Mucosa of rectum (tissue), 2 donors: ENCODE data around the gene HOXB5.

ENCODE experiments used
- H3K27ac ChIP-seq, 2 donors: one replicate each; pipeline ENCODE4 v1.7.0; 2013; ENCODE audit warnings: inconsistent platforms in 2 of 2, low read depth in 2 of 2, low read length in 2 of 2
- H3K27me3 ChIP-seq, 2 donors: one replicate each; pipeline ENCODE4 v1.7.0; 2013; ENCODE audit warnings: low read length in 2 of 2; ENCODE audit not compliant: control insufficient read depth in 2 of 2, insufficient read depth in 2 of 2
- H3K36me3 ChIP-seq, 2 donors: one replicate each; pipeline ENCODE4 v1.7.0; 2013; ENCODE audit warnings: low read length in 2 of 2; ENCODE audit not compliant: control insufficient read depth in 2 of 2, insufficient read depth in 2 of 2
- H3K4me1 ChIP-seq, 2 donors: one replicate each; pipeline ENCODE4 v1.7.0; 2013; ENCODE audit warnings: low read length in 2 of 2, mild to moderate bottlenecking in 1 of 2; ENCODE audit not compliant: control insufficient read depth in 2 of 2, insufficient read depth in 2 of 2
- H3K4me3 ChIP-seq, 2 donors: one replicate each; pipeline ENCODE4 v1.7.0; 2013; ENCODE audit warnings: low read length in 2 of 2
- H3K9ac ChIP-seq, 2 donors: one replicate each; pipeline ENCODE4 v1.7.0; 2013; ENCODE audit warnings: low read length in 2 of 2, low read depth in 1 of 2, mild to moderate bottlenecking in 1 of 2
- H3K9me3 ChIP-seq, 2 donors: one replicate each; pipeline ENCODE4 v1.7.0; 2013; ENCODE audit warnings: low read length in 2 of 2; ENCODE audit not compliant: control insufficient read depth in 2 of 2
- donor health status: healthy.
- donor health status: Normal muscosa, but diverticular disease.

The HOXB5 gene

DNA sequence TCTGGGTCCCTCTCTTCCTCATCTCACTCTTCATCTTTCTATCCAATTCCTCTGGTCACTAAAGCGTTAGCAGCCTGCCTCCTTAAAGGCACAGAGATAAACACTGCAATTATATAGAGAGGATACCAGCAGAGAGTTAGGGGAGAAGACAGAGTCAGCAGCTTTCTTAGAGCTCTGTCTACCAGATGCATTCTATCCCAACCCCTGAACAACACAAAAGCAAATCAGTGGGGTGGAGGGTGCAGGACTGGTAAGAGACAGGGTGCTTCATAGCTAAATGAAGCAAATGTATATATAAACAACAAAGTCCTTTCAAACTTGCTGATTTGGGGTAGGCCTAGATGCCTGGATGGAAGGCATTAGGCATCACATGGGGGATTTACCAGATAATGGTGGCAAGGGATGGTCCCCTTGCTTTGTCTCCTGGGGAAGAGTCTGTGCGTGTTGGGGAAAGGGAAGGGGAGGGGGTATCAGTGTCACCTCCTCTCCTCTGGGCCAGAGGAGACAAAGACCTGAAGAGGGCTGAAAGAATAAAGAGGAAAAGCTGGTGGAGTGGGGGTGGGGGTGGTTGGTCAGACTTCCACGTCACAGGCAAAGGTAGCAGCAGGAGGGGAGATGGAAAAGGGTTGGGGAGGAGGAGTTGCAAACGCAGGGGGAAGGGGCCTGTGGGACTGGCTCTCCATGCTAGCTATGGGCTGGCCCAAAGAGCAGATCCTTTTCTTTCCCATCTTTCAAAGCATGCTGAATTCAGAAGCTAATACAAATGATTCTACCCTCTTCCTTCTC is 27.5 kb downstream of the HOXB5 start:
- Histone ChIP-seq H3K4me1 (peaks cover 37 to 48% of the 10 kb centered on the region in 2 donors), H3K27me3 (peaks cover 0 to 3% of the 10 kb centered on the region in 2 donors), H3K9ac (no peak overlapping the region), H3K36me3 (peaks cover 0 to 13% of the 10 kb centered on the region in 2 donors), H3K4me3 (no peak overlapping the region), H3K9me3 (no peaks in the 10 kb centered on the region), H3K27ac (peak overlapping the region in 1 of 2 donors; percentile 32)

DNA sequence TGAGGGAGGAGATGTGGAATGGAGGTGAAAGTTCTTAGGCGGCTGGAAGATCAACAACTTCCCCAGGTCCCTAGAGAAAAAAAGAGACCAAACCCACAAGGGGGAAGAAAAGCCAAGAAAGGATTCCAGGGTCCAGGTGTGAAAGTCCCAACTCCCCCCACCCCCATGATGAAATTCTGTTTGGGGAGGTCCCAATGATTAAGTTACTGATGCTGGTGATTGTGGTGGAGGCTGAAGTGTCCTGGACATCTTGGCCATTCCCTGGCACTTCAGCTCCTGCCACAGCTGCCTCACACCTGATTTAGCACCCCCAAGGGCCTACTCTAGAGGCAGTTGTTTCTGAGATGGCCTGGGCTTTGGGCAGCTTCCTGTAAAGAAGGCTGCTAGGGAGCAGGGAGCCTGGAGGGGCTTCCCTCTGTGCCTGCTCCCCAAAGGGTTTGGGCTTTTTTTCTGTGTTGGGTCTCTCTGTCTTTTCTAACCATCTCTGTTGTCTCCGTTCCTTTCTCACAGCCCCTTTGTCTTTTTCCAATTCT is 28.5 kb downstream of the HOXB5 start:
- H3K9ac ChIP-seq = no peak overlapping the region
- no peaks in the 10 kb centered on the region for H3K9me3 ChIP-seq
- H3K4me1 ChIP-seq = peaks cover 42 to 53% of the 10 kb centered on the region in 2 donors
- H3K27me3 ChIP-seq = peaks cover 0 to 3% of the 10 kb centered on the region in 2 donors
- peak overlapping the region in 1 of 2 donors; percentile 23 for H3K27ac ChIP-seq
- peaks cover 0 to 13% of the 10 kb centered on the region in 2 donors for H3K36me3 ChIP-seq
- H3K4me3 ChIP-seq = peak overlapping the region in 1 of 2 donors; percentile 50

DNA sequence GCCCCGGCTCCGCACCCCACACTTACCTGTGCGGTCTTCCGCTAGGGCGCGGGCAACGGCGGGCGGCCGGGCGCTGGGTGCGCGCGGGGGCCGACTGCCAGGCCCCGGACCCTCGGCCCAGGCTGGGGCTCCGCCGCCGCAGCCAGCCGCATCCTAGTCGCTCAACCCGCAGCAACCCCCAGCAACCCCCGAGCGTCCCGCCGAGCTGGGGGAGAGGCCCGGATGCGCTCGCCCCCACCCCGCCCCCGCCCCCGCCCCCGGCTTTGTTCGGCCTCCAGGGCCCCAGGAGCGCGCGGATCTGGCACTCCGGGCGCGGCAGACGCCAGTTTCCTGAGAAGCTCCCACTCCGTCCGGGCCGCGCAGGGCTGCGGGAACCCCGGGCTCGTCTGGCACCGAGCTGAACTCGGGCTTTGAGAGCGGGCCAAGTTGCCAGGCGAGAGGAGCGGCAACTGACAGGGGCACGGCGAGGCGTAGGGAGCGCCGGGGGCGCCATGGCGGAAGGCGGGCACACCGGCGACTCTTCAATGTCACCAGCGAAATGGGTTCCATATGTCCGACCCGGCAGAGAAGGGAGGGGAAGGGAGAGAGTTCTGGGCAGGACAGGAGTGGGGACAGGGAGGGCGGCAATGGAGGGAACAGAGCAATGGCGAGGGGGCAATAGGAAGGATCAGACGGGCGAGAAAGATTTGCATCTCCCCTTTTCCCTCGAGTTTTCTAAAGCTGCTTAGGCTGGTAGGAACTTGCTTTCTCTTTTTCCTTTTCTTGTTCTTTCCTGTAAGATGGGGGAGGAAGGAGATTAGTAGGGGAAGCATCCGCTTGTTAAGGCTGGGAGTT is 29.2 kb downstream of the HOXB5 start:
- H3K4me1 ChIP-seq = peaks cover 43 to 59% of the 10 kb centered on the region in 2 donors
- peaks cover 0 to 3% of the 10 kb centered on the region in 2 donors for H3K27me3 ChIP-seq

DNA sequence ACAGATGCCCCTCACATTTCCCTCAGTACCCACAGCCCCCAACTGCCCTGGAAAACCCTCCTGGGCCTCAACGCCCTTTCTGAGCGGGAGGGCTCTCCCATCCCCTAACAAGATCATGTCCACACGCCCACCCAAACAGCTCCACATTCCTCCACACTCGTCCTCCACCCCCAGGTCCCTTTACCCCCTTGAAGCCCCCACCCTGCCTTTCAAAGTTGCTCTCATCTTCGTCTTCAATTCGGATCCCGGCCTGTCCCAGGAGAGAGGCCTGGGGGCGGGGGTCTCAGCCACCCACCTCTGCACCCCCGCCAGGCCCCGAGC is 29.8 kb downstream of the HOXB5 start:
- Histone ChIP-seq H3K4me3 (no peak overlapping the region), H3K27me3 (peaks cover 0 to 3% of the 10 kb centered on the region in 2 donors), H3K9ac (no peak overlapping the region), H3K27ac (peak overlapping the region in 1 of 2 donors; percentile 32), H3K36me3 (peaks cover 0 to 13% of the 10 kb centered on the region in 2 donors), H3K9me3 (no peaks in the 10 kb centered on the region), H3K4me1 (peaks cover 39 to 54% of the 10 kb centered on the region in 2 donors)

More for the DNA sequence above, 29.2 kb downstream of the HOXB5 start:
- Histone ChIP-seq H3K27ac (peak overlapping the region; percentile 11 to 61), H3K4me3 (peak overlapping the region; percentile 50 to 51), H3K36me3 (peaks cover 0 to 13% of the 10 kb centered on the region in 2 donors), H3K9ac (peak overlapping the region in 1 of 2 donors; percentile 38), H3K9me3 (no peaks in the 10 kb centered on the region)

DNA sequence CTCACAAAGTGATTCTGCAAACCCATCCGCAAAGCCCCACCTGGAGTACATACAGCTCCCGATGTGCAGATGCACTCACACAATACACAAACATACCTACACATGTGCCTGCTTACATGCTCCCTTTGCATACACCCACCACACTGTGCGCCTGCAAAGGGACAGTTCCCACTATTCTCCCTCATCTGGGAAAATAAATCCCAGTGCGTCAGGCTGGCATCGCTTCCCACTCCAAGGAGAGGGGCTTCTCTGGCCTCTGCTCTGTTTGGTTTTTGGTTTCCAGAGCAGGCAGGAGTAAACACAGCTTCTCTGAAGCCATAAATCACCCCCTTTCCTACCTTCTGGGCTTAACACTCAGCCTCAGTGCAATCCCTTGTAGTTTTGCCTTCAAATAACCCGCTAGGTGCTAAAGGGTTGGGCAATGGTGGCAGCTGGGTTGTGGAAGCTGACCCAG is 30.2 kb downstream of the HOXB5 start:
- Histone ChIP-seq H3K27me3 (peaks cover 0 to 3% of the 10 kb centered on the region in 2 donors), H3K9me3 (no peaks in the 10 kb centered on the region), H3K36me3 (peaks cover 0 to 13% of the 10 kb centered on the region in 2 donors), H3K9ac (no peak overlapping the region), H3K4me3 (peak overlapping the region in 1 of 2 donors; percentile 31), H3K4me1 (peaks cover 39 to 54% of the 10 kb centered on the region in 2 donors), H3K27ac (peak overlapping the region in 1 of 2 donors; percentile 56)

DNA sequence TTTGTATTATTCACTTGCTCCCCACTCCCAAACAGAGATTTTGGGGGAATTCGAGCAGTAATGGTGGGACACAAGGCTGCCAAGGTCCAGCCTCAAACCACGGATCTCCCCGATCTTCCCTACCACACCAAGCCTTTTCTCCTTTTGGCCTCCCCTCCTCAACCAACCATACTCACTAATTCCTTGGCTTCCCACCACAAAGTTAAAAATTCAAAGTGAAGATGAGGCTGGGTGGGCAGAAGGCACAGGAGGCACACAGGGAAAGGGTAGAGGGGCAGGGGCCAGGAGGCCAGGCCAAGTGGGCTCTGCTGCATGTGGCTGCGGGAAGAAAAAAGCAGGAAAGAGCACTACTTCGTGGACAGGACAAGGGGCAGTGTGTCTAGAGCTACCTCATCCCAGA is 30.6 kb downstream of the HOXB5 start:
- Histone ChIP-seq H3K36me3 (peaks cover 0 to 13% of the 10 kb centered on the region in 2 donors), H3K27ac (peak overlapping the region in 1 of 2 donors; percentile 56), H3K9me3 (no peaks in the 10 kb centered on the region), H3K4me3 (no peak overlapping the region), H3K9ac (no peak overlapping the region), H3K27me3 (peaks cover 0 to 3% of the 10 kb centered on the region in 2 donors), H3K4me1 (peaks cover 39 to 52% of the 10 kb centered on the region in 2 donors)

DNA sequence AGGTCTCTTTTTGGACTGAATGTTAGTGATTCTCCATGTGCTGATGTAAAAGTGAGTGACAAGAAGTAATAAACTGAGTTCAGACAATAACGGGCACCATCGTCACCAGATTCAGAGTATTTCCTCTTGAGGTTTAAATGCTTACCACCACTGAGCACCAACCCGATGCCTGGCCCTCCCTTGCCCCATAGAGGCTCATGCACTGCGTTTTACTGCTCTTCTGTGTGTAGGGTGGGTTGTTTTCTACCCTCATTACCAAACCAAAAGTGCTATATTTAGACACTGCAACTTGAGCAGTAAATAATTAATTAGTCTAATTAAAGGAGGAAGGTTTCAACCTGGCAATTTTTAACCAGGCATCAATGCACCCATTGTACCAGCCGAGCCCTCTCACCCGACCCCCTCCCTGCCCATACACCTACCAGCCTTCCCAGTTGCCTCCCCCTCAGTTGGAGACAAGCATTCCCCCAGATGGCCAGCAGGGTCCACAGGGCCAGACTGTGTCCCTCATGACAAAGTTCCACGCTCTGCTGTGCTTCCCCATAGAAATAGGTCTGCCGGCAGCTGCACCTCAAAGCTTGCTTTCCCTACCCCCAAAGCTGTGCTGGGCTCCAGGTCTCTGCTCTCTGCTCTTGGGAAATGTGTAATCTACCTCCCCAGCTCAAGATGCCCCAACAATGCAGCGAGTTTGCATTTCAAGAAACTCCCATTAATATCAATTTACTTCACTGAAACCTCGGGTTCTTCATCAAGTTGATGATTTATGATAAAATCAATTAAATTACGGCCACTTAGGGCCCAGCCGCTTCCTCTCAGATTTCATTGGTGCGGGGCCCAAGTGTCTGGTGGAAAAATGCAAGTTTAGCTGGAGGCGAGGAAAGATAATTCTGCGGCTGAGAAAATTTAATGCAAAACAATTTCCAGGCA is 31.4 kb downstream of the HOXB5 start:
- H3K9me3 ChIP-seq = no peaks in the 10 kb centered on the region
- H3K4me3 ChIP-seq = no peak overlapping the region
- H3K27me3 ChIP-seq = peaks cover 0 to under 1% of the 10 kb centered on the region in 2 donors
- H3K9ac ChIP-seq = no peak overlapping the region
- peak overlapping the region; percentile 54 to 57 for H3K27ac ChIP-seq
- peaks cover 0 to 13% of the 10 kb centered on the region in 2 donors for H3K36me3 ChIP-seq
- H3K4me1 ChIP-seq = peaks cover 41 to 51% of the 10 kb centered on the region in 2 donors

DNA sequence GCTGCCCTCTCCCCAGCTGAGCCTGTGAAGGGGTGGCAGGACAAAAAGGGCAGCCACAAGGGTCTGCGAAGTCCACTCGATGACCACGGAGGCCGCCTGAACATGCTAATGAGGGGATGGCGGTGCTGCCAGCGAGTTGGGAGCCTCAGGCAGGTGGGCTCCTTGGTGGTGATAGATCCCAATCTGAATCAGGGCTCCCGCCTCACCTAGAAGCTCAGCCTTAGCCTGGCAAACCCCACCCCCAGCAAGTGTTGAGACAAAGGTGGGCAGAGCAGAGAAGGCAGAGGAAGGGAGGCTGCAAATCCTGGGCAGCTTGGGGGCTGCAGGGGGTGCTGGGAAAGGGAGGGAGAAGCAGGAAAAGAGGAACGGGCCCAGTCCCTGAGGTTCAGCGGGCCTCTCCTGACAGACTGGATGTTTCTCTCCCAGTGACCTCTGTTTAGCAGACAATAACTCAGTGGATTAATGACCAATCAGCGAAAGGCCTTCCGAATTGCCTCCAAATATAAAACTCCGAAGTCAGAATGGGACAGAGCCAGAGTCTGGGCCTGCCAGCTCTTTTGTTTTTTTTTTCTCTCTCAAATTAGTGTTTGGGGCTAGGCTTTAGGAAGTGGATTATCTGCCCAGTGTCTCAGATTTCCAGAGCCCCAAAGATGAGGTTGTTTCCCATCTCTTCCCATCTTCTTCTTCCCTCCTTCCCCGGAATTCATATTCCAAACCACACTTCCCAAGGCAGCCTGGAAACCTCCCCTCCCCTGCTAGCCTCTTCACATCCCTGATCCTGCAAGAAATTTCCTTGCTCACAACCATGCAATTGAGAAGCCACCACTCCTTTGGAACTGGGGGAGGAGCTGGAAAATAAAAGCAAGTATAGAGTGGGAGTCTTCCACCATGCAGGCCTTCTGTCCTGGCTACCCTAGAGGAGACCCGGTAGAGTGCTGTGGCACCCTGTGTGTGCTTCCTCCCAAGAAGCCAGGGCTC is 33.5 kb downstream of the HOXB5 start:
- Histone ChIP-seq H3K4me3 (no peak overlapping the region), H3K9ac (no peak overlapping the region), H3K27ac (peak overlapping the region; percentile 31 to 56), H3K27me3 (peaks cover 0 to 3% of the 10 kb centered on the region in 2 donors), H3K9me3 (no peaks in the 10 kb centered on the region), H3K4me1 (peaks cover 37 to 59% of the 10 kb centered on the region in 2 donors), H3K36me3 (peaks cover 0 to 10% of the 10 kb centered on the region in 2 donors)
